Keratinocyte (primary cell): Measurements from ENCODE around the gene NDUFS2. TPM values are rescaled to one million over a fixed set of nuclear protein-coding genes. Genes with fewer than 3 reads are reported as not detected.

Experiments used
- DNase-seq: peaks from one replicate; pipeline ENCODE4 v3.0.0-alpha.2; 2011; ENCODE audit warnings: low read depth, missing footprints, low spot score
- FAIRE-seq: peaks from 2 replicates; lab custom pipeline; 2011; peaks lifted over from hg19 to GRCh38; lab: Jason Lieb, UNC
- H2AFZ ChIP-seq: 2 replicates; pipeline ENCODE4 v1.6.0; 2012; ENCODE audit warnings: low read length, control low read depth, inconsistent platforms; ENCODE audit not compliant: control insufficient read depth
- H3K27ac ChIP-seq: 2 replicates; pipeline ENCODE4 v1.5.1; 2011; ENCODE audit warnings: low read length; ENCODE audit not compliant: control insufficient read depth, insufficient read depth
- H3K27me3 ChIP-seq: 3 replicates; pipeline ENCODE4 v1.6.0; 2011; ENCODE audit warnings: low read length; ENCODE audit not compliant: control insufficient read depth, insufficient read depth; ENCODE audit errors: extremely low read depth
- H3K36me3 ChIP-seq, 2 experiments: 2 replicates in 1 of 2; 3 replicates in 1 of 2; pipeline ENCODE4 v1.5.1; 2011; ENCODE audit warnings: low read length in 2 of 2, mild to moderate bottlenecking in 1 of 2; ENCODE audit not compliant: control insufficient read depth in 2 of 2, insufficient read depth in 2 of 2; ENCODE audit errors: extremely low read depth in 1 of 2
- H3K4me1 ChIP-seq: 3 replicates; pipeline ENCODE4 v1.5.1; 2011; ENCODE audit warnings: low read length; ENCODE audit not compliant: control insufficient read depth, insufficient read depth; ENCODE audit errors: extremely low read depth
- H3K4me2 ChIP-seq: 3 replicates; pipeline ENCODE4 v1.6.0; 2011; ENCODE audit warnings: low read depth, low read length; ENCODE audit not compliant: control insufficient read depth, insufficient read depth; ENCODE audit errors: extremely low read depth
- H3K4me3 ChIP-seq, 3 experiments: fragments of 200-600 bp in 1 of 3; sonication (generic) in 1 of 3; 2 replicates in 2 of 3; 3 replicates in 1 of 3; pipeline ENCODE4 v1.5.1; 2011 to 2016; ENCODE audit warnings: low read length in 3 of 3, mild to moderate bottlenecking in 3 of 3, control low read depth in 2 of 3, inconsistent platforms in 1 of 3, low read depth in 1 of 3, mixed read lengths in 1 of 3, mixed run types in 1 of 3, moderate library complexity in 1 of 3; ENCODE audit not compliant: control insufficient read depth in 2 of 3, insufficient read depth in 2 of 3; ENCODE audit errors: extremely low read depth in 1 of 3
- H3K79me2 ChIP-seq: 2 replicates; pipeline ENCODE4 v1.6.0; 2012; ENCODE audit warnings: low read length; ENCODE audit not compliant: control insufficient read depth, insufficient read depth
- H3K9ac ChIP-seq: 3 replicates; pipeline ENCODE4 v1.6.0; 2011; ENCODE audit warnings: low read length; ENCODE audit not compliant: control insufficient read depth, insufficient read depth; ENCODE audit errors: extremely low read depth
- H3K9me1 ChIP-seq: 3 replicates; pipeline ENCODE4 v1.6.0; 2011; ENCODE audit warnings: low read length; ENCODE audit not compliant: control insufficient read depth, insufficient read depth; ENCODE audit errors: extremely low read depth
- H3K9me3 ChIP-seq: 2 replicates; pipeline ENCODE4 v1.5.1; 2012; ENCODE audit warnings: low read depth, low read length; ENCODE audit not compliant: control insufficient read depth
- H4K20me1 ChIP-seq: 3 replicates; pipeline ENCODE4 v1.6.0; 2011; ENCODE audit warnings: low read length; ENCODE audit not compliant: control insufficient read depth, insufficient read depth; ENCODE audit errors: extremely low read depth
- EZH2 ChIP-seq: IDR thresholded peaks from one replicate; pipeline ENCODE4 v1.6.1; 2012; ENCODE audit warnings: inconsistent platforms, mild to moderate bottlenecking, low read length, moderate library complexity
- dilution Hi-C: fragments of 300-500 bp; cut with MboI; formaldehyde crosslinking; loops from one replicate; pipeline ENCODE4 v1.7.0; 2020; ENCODE audit warnings: low sequenced_read_pairs; ENCODE audit not compliant: extremely low pct_ligation_motif_present
- polyA plus RNA-seq, 5 experiments: library from polyadenylated mRNA; depleted of rRNA in 3 of 5; stranded (reverse) in 3 of 5; stranded (forward) in 1 of 5; unstranded in 1 of 5; fragments of >200 nt; gene quantifications; 1 replicate in 1 of 5; 2 replicates in 3 of 5; 3 replicates in 1 of 5; pipeline versions ENCODE4 v1.2.1 to v1.2.3, GENCODE V29; 2011 to 2012; ENCODE audit warnings: missing spikeins in 2 of 5, low read depth in 1 of 5, low replicate concordance in 1 of 5
- TF ChIP-seq, protein P1 (sequence below), 3 experiments: IDR thresholded peaks in 1 of 3; conservative IDR thresholded peaks in 1 of 3; optimal IDR thresholded peaks in 1 of 3; 2 replicates in 2 of 3; 3 replicates in 1 of 3; pipeline versions ENCODE3 to v1.5.1; 2011; ENCODE audit warnings: low read length in 3 of 3, mild to moderate bottlenecking in 3 of 3, moderate library complexity in 2 of 3, control low read depth in 1 of 3, inconsistent platforms in 1 of 3; ENCODE audit not compliant: insufficient read depth in 2 of 3; ENCODE audit errors: extremely low read depth in 1 of 3

Gene NDUFS2
- polyA plus RNA-seq, 1 donor (not counting 4 experiments of a cell fraction or from before 2014, with no cell fraction given): 136 TPM

DNA sequence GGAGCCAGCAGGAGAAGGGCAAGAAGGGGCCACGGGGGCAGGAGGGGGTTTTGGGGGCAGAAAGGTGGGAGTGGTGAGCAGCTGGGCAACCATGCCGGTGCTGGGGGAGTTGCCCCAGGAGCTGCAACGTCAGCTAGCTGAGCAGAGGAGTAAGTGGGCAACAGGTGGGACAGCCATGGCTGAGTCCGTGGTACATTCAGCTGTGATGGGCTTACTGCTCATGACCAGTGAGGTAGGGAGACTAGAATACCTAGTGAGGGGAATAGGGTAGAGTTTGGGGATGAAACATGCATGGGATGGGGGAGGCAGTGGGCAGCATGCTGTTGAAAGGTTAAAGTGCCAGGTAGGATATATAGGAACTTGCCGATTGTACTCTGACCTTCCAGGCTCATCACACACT is 40.5 kb upstream of the NDUFS2 start:
- H3K9ac ChIP-seq: no peak overlapping the region

DNA sequence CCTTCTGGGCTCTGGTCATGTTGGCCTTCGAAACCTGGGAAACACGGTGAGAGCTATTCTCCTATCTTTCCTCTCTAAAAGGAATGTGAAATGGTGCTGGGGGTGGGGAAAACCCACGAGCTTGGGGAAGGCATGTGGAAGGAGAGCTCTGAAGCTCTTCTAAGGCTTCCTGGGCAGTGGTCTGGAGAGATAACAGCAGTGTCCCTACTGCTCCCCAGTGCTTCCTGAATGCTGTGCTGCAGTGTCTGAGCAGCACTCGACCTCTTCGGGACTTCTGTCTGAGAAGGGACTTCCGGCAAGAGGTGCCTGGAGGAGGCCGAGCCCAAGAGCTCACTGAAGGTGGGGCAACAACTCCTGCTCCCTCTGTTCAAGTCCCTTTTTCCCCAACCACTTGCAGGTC is 40.1 kb upstream of the NDUFS2 start:
- H4K20me1 ChIP-seq: no peaks in the 10 kb centered on the region
- no peak for DNase-seq
- TF ChIP-seq, protein P1, sequence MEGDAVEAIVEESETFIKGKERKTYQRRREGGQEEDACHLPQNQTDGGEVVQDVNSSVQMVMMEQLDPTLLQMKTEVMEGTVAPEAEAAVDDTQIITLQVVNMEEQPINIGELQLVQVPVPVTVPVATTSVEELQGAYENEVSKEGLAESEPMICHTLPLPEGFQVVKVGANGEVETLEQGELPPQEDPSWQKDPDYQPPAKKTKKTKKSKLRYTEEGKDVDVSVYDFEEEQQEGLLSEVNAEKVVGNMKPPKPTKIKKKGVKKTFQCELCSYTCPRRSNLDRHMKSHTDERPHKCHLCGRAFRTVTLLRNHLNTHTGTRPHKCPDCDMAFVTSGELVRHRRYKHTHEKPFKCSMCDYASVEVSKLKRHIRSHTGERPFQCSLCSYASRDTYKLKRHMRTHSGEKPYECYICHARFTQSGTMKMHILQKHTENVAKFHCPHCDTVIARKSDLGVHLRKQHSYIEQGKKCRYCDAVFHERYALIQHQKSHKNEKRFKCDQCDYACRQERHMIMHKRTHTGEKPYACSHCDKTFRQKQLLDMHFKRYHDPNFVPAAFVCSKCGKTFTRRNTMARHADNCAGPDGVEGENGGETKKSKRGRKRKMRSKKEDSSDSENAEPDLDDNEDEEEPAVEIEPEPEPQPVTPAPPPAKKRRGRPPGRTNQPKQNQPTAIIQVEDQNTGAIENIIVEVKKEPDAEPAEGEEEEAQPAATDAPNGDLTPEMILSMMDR (optimal IDR thresholded peaks at IDR 0.05 in 1 of 3, IDR thresholded peaks at IDR 0.05 in 1 of 3, conservative IDR thresholded peaks at IDR 0.05 in 1 of 3; ENCODE audit: extremely low read depth in 1 of 3, insufficient read depth in 2 of 3, low read length in 3 of 3): no peak
- no peak for TF ChIP-seq EZH2
- no peak for FAIRE-seq
- no peaks in the 10 kb centered on the region for H3K27me3 ChIP-seq
- H3K4me2 ChIP-seq: no peak overlapping the region
- dilution Hi-C loops: no loop called here
- peaks cover 31% of the 10 kb centered on the region for H3K4me1 ChIP-seq
- no peaks in the 10 kb centered on the region for H3K9me3 ChIP-seq
- peaks cover 9 to 33% of the 10 kb centered on the region in 2 experiments for H3K36me3 ChIP-seq
- H2AFZ ChIP-seq: no peak overlapping the region
- H3K27ac ChIP-seq: no peak overlapping the region
- H3K4me3 ChIP-seq: no peak overlapping the region
- H3K9me1 ChIP-seq: no peaks in the 10 kb centered on the region
- peaks cover 14% of the 10 kb centered on the region for H3K79me2 ChIP-seq
- no peak overlapping the region for H3K9ac ChIP-seq

More for the DNA sequence above, 40.5 kb upstream of the NDUFS2 start:
- Histone ChIP-seq H3K9me1 (no peaks in the 10 kb centered on the region), H2AFZ (no peak overlapping the region), H3K79me2 (peaks cover 14% of the 10 kb centered on the region), H3K9me3 (no peaks in the 10 kb centered on the region), H4K20me1 (no peaks in the 10 kb centered on the region), H3K4me3 (no peak overlapping the region), H3K27ac (no peak overlapping the region), H3K4me1 (peaks cover 27% of the 10 kb centered on the region), H3K27me3 (no peaks in the 10 kb centered on the region), H3K36me3 (peaks cover 9 to 33% of the 10 kb centered on the region in 2 experiments), H3K4me2 (no peak overlapping the region)
- no peak for TF ChIP-seq EZH2
- TF ChIP-seq, protein P1 (optimal IDR thresholded peaks at IDR 0.05 in 1 of 3, IDR thresholded peaks at IDR 0.05 in 1 of 3, conservative IDR thresholded peaks at IDR 0.05 in 1 of 3; ENCODE audit: extremely low read depth in 1 of 3, insufficient read depth in 2 of 3, low read length in 3 of 3): no peak
- FAIRE-seq: no peak
- dilution Hi-C loops: no loop called here
- DNase-seq: no peak
